H1 (cell line): ENCODE results near the gene ADAMTS8. TPM values are rescaled to one million over a fixed set of nuclear protein-coding genes. Genes with fewer than 3 reads are reported as not detected.

ENCODE experiments used
- CTCF ChIA-PET: fragments of 300-600 bp; sonication (Branson Sonifier 250); formaldehyde crosslinking; loops from one replicate; lab custom pipeline; 2021; ENCODE audit not compliant: partially characterized antibody; lab: Charles Lee
- POLR2A ChIA-PET: fragments of 300-600 bp; sonication (Branson Sonifier 250); formaldehyde crosslinking; loops from one replicate; lab custom pipeline; 2021; ENCODE audit warnings: inconsistent platforms; ENCODE audit not compliant: partially characterized antibody; lab: Charles Lee
- DNase-seq, 2 experiments: peaks; one replicate each; pipeline versions ENCODE4 v3.0.0 to v3.0.0-alpha.2; 2010 to 2022; ENCODE audit warnings: low spot score in 2 of 2, low read depth in 1 of 2, mixed read lengths in 1 of 2
- FAIRE-seq: peaks from 2 replicates; lab custom pipeline; 2011; peaks lifted over from hg19 to GRCh38; lab: Jason Lieb, UNC
- H2AFZ ChIP-seq: 2 replicates; pipeline ENCODE4 v1.8.1; 2012; ENCODE audit warnings: low read length, inconsistent platforms
- H2AK5ac ChIP-seq: 2 replicates; pipeline ENCODE4 v1.6.1; 2013; ENCODE audit warnings: low read depth, low read length
- H2BK120ac ChIP-seq: replicated peaks from 2 replicates; pipeline ENCODE3; 2013; ENCODE audit warnings: low read depth, low read length, inconsistent platforms
- H2BK12ac ChIP-seq: 2 replicates; pipeline ENCODE4 v1.6.1; 2013; ENCODE audit warnings: low read depth, low read length
- H2BK15ac ChIP-seq: 2 replicates; pipeline ENCODE4 v1.6.1; 2013; ENCODE audit warnings: low read length
- H2BK20ac ChIP-seq: 2 replicates; pipeline ENCODE4 v1.6.1; 2013; ENCODE audit warnings: low read length
- H2BK5ac ChIP-seq: 2 replicates; pipeline ENCODE4 v1.6.1; 2013; ENCODE audit warnings: low read depth, low read length
- H3K14ac ChIP-seq: 2 replicates; pipeline ENCODE4 v1.6.1; 2013; ENCODE audit warnings: inconsistent platforms; ENCODE audit not compliant: insufficient read length
- H3K18ac ChIP-seq: 2 replicates; pipeline ENCODE4 v1.6.1; 2013; ENCODE audit warnings: low read length; ENCODE audit errors: extremely low read depth
- H3K23ac ChIP-seq: 2 replicates; pipeline ENCODE4 v1.6.1; 2013; ENCODE audit warnings: inconsistent platforms; ENCODE audit not compliant: insufficient read length
- H3K23me2 ChIP-seq: 2 replicates; pipeline ENCODE4 v1.6.1; 2013; ENCODE audit warnings: low read depth, low read length
- H3K27ac ChIP-seq: 2 replicates; pipeline ENCODE4 v1.6.1; 2011; ENCODE audit warnings: low read depth, low read length, inconsistent platforms
- H3K27me3 ChIP-seq, 4 experiments: replicated peaks in 1 of 4; 1 replicate in 1 of 4; 2 replicates in 3 of 4; pipeline versions ENCODE4 v1.6.1 to v1.8.1; 2011 to 2013; ENCODE audit warnings: low read length in 3 of 4, mild to moderate bottlenecking in 3 of 4, inconsistent platforms in 2 of 4, mixed read lengths in 2 of 4, moderate library complexity in 1 of 4; ENCODE audit not compliant: control insufficient read depth in 3 of 4, insufficient read depth in 3 of 4; ENCODE audit errors: extremely low read depth in 1 of 4
- H3K36me3 ChIP-seq, 4 experiments: 2 replicates each; pipeline versions ENCODE4 v1.6.1 to v1.8.1; 2011 to 2013; ENCODE audit warnings: mild to moderate bottlenecking in 4 of 4, low read length in 3 of 4, moderate library complexity in 2 of 4, control low read depth in 1 of 4, inconsistent platforms in 1 of 4; ENCODE audit not compliant: insufficient read depth in 4 of 4, control insufficient read depth in 2 of 4
- H3K4ac ChIP-seq: replicated peaks from 2 replicates; pipeline ENCODE3; 2013; ENCODE audit warnings: low read length, low read depth, mixed read lengths, inconsistent platforms; ENCODE audit not compliant: insufficient read length
- H3K4me1 ChIP-seq, 4 experiments: replicated peaks in 1 of 4; 1 replicate in 1 of 4; 2 replicates in 3 of 4; pipeline versions ENCODE4 v1.6.1 to v1.8.1; 2011 to 2013; ENCODE audit warnings: low read length in 3 of 4, inconsistent platforms in 2 of 4, mixed read lengths in 1 of 4; ENCODE audit not compliant: insufficient read depth in 4 of 4, control insufficient read depth in 3 of 4
- H3K4me2 ChIP-seq, 2 experiments: 2 replicates each; pipeline versions ENCODE4 v1.6.1 to v1.8.1; 2011 to 2013; ENCODE audit warnings: low read depth in 2 of 2, low read length in 2 of 2, control low read depth in 1 of 2, inconsistent platforms in 1 of 2, mild to moderate bottlenecking in 1 of 2; ENCODE audit not compliant: insufficient read depth in 1 of 2
- H3K4me3 ChIP-seq, 4 experiments: fragments of 200-600, 300-600 bp in 1 of 4; sonication (generic), shearing (Covaris generic), sonication (Bioruptor Twin) in 1 of 4; 2 replicates each; pipeline versions ENCODE4 v1.5.1 to v1.8.1; 2011 to 2016; ENCODE audit warnings: low read length in 4 of 4, low read depth in 3 of 4, control low read depth in 2 of 4, inconsistent platforms in 2 of 4, mild to moderate bottlenecking in 2 of 4, mixed read lengths in 1 of 4, moderate library complexity in 1 of 4; ENCODE audit not compliant: insufficient read depth in 2 of 4; ENCODE audit errors: extremely low read depth in 1 of 4
- H3K56ac ChIP-seq: replicated peaks from 2 replicates; pipeline ENCODE3; 2013; ENCODE audit warnings: low read depth, mild to moderate bottlenecking, mixed read lengths, low read length, inconsistent platforms; ENCODE audit not compliant: insufficient read length
- H3K79me1 ChIP-seq: 2 replicates; pipeline ENCODE4 v1.6.1; 2013; ENCODE audit warnings: low read depth, low read length, control low read depth
- H3K79me2 ChIP-seq, 2 experiments: 2 replicates each; pipeline versions ENCODE4 v1.6.1 to v1.8.1; 2012 to 2013; ENCODE audit warnings: low read length in 2 of 2, mild to moderate bottlenecking in 2 of 2, inconsistent platforms in 1 of 2; ENCODE audit not compliant: insufficient read depth in 2 of 2, control insufficient read depth in 1 of 2
- H3K9ac ChIP-seq, 4 experiments: replicated peaks in 1 of 4; 1 replicate in 1 of 4; 2 replicates in 3 of 4; pipeline versions ENCODE4 v1.6.1 to v1.8.1; 2011 to 2013; ENCODE audit warnings: low read depth in 3 of 4, low read length in 3 of 4, control low read depth in 2 of 4, mild to moderate bottlenecking in 2 of 4, moderate library complexity in 2 of 4, inconsistent platforms in 1 of 4; ENCODE audit errors: extremely low read depth in 1 of 4
- H3K9me3 ChIP-seq, 2 experiments: 2 replicates each; pipeline versions ENCODE4 v1.6.1 to v1.8.1; 2012 to 2013; ENCODE audit warnings: mild to moderate bottlenecking in 2 of 2, moderate library complexity in 2 of 2, control low read depth in 1 of 2, inconsistent platforms in 1 of 2, low read depth in 1 of 2, low read length in 1 of 2, mixed read lengths in 1 of 2; ENCODE audit not compliant: insufficient read depth in 2 of 2
- H4K20me1 ChIP-seq, 2 experiments: replicated peaks in 1 of 2; 2 replicates each; pipeline versions ENCODE3 to v1.8.1; 2011 to 2013; ENCODE audit warnings: inconsistent platforms in 2 of 2, low read length in 2 of 2, mild to moderate bottlenecking in 1 of 2; ENCODE audit not compliant: insufficient read depth in 2 of 2, control insufficient read depth in 1 of 2
- H4K5ac ChIP-seq: 2 replicates; pipeline ENCODE4 v1.6.1; 2013; ENCODE audit warnings: low read length, low read depth, mixed read lengths, inconsistent platforms; ENCODE audit not compliant: insufficient read length
- H4K8ac ChIP-seq: 2 replicates; pipeline ENCODE4 v1.8.0; 2013; ENCODE audit warnings: mild to moderate bottlenecking, moderate library complexity, low read length, inconsistent platforms; ENCODE audit not compliant: insufficient read depth; ENCODE audit errors: extremely low read depth
- H4K91ac ChIP-seq: replicated peaks from 2 replicates; pipeline ENCODE3; 2013; ENCODE audit warnings: low read length, mixed read lengths, inconsistent platforms; ENCODE audit not compliant: insufficient read length
- BRCA1 ChIP-seq: IDR thresholded peaks from 2 replicates; pipeline ENCODE4 v1.6.1; 2012; ENCODE audit warnings: low read depth, low read length, improper control_type of control experiment
- EP300 ChIP-seq, 2 experiments: IDR thresholded peaks; 1 replicate in 1 of 2; 2 replicates in 1 of 2; pipeline ENCODE4 v1.6.1; 2011 to 2012; ENCODE audit warnings: low read depth in 2 of 2, low read length in 2 of 2, mild to moderate bottlenecking in 2 of 2, borderline replicate concordance in 1 of 2, inconsistent platforms in 1 of 2, moderate library complexity in 1 of 2
- FOSL1 ChIP-seq: IDR thresholded peaks from 2 replicates; pipeline ENCODE4 v1.6.1; 2011; ENCODE audit warnings: mild to moderate bottlenecking, low read depth, low read length, moderate library complexity; ENCODE audit not compliant: insufficient read depth
- HDAC2 ChIP-seq, 2 experiments: fragments of 300-600 bp in 1 of 2; sonication (generic) in 1 of 2; IDR thresholded peaks; 2 replicates each; pipeline ENCODE4 v1.6.1; 2011 to 2012; ENCODE audit warnings: low read depth in 2 of 2, low read length in 2 of 2, mild to moderate bottlenecking in 2 of 2, moderate library complexity in 2 of 2, borderline replicate concordance in 1 of 2, inconsistent platforms in 1 of 2
- MAX ChIP-seq: IDR thresholded peaks from 2 replicates; pipeline ENCODE4 v1.6.1; 2012; ENCODE audit warnings: inconsistent platforms
- NANOG ChIP-seq: IDR thresholded peaks from 2 replicates; pipeline ENCODE4 v1.6.1; 2011; ENCODE audit warnings: low read length, low read depth, mild to moderate bottlenecking, inconsistent platforms; ENCODE audit not compliant: insufficient read depth, poor library complexity, severe bottlenecking
- PHF8 ChIP-seq: fragments of 200-600 bp; sonication (generic); conservative IDR thresholded peaks from 2 replicates; pipeline ENCODE4 v1.7.1; 2012; ENCODE audit warnings: low read depth, mild to moderate bottlenecking, inconsistent platforms, low read length, moderate library complexity
- POLR2AphosphoS5 ChIP-seq: IDR thresholded peaks from 2 replicates; pipeline ENCODE4 v1.6.1; 2011; ENCODE audit warnings: low read depth, low read length
- POU5F1 ChIP-seq: IDR thresholded peaks from 2 replicates; pipeline ENCODE4 v1.6.1; 2011; ENCODE audit warnings: low read depth, mild to moderate bottlenecking, low read length, moderate library complexity
- SP1 ChIP-seq: IDR thresholded peaks from 2 replicates; pipeline ENCODE4 v1.6.1; 2011; ENCODE audit warnings: low read depth, low read length
- TCF12 ChIP-seq: IDR thresholded peaks from 2 replicates; pipeline ENCODE4 v1.6.1; 2011; ENCODE audit warnings: low read depth, mild to moderate bottlenecking, low read length
- WGBS, 2 experiments: shearing (Covaris generic) in 1 of 2; methylation state at CpG; one replicate each; pipeline versions ENCODE4 v1.1.6 to v1.1.7; 2013 to 2015; ENCODE audit warnings: low lambda C conversion rate in 2 of 2, mixed read lengths in 2 of 2, inconsistent platforms in 1 of 2, low coverage in 1 of 2, missing lambda C conversion rate in 1 of 2; ENCODE audit not compliant: insufficient replicate concordance in 2 of 2, insufficient coverage in 1 of 2, insufficient read length in 1 of 2; ENCODE audit errors: extremely low coverage in 1 of 2, missing lambda C conversion rate in 1 of 2; 5-methylcytosine and 5-hydroxymethylcytosine counted together
- polyA plus RNA-seq, 7 experiments: library from polyadenylated mRNA; depleted of rRNA in 3 of 7; stranded (reverse) in 5 of 7; unstranded in 2 of 7; fragments of >200 nt in 5 of 7; fragments of 200-250 nt in 2 of 7; gene quantifications; 1 replicate in 5 of 7; 2 replicates in 1 of 7; 4 replicates in 1 of 7; pipeline versions ENCODE4 v1.2.1 to v1.2.3, GENCODE V29; 2011 to 2013; ENCODE audit warnings: missing spikeins in 2 of 7, mixed read lengths in 2 of 7
- total RNA-seq: library from RNA; stranded (reverse); fragmentation: NEBNext Ultra II Directional; extraction: Animal tissue kit (Norgen Biotek cat#: 25700); gene quantifications from 2 replicates; pipeline ENCODE4 v1.2.1, GENCODE V29; 2021

Gene ADAMTS8
- total and polyA plus RNA-seq, 2 of the 8 experiments (the other 6 are each of a cell fraction or from before 2014, with no cell fraction given): 9.3 to 16.6 TPM

GRCh38 chr11:130403967-130404366 is 24.4 kb downstream of the ADAMTS8 start:
- Histone ChIP-seq H3K56ac (no peak overlapping the region), H3K23me2 (no peaks in the 10 kb centered on the region), H3K9me3 (no peaks in the 10 kb centered on the region), H3K23ac (no peak overlapping the region), H2BK120ac (peak overlapping the region; percentile 93), H2BK12ac (peak overlapping the region; percentile 97), H3K9ac (peak overlapping the region in 1 of 4 experiments; percentile 26; a peak in 2 of 7 replicates), H4K20me1 (no peaks in the 10 kb centered on the region), H2AFZ (no peak overlapping the region), H3K14ac (no peak overlapping the region), H3K36me3 (0 out of 8 replicates have a peak, but pooled peaks cover 0 to 3% (median under 1%) of the 10 kb centered on the region in 4 experiments), H3K79me1 (no peaks in the 10 kb centered on the region), H3K27me3 (no peaks in the 10 kb centered on the region; a peak in 1 of 7 replicates), H2BK20ac (peak overlapping the region; percentile 82), H2BK5ac (peak overlapping the region; percentile 97), H4K91ac (peak overlapping the region; percentile 97), H3K18ac (peak overlapping the region; percentile 56; the same call in 1 of the 2 replicates), H3K4ac (peak overlapping the region; percentile 15), H4K5ac (no peak overlapping the region), H3K79me2 (no peaks in the 10 kb centered on the region), H2AK5ac (peak overlapping the region; percentile 85), H3K27ac (peak overlapping the region; percentile 87), H2BK15ac (no peak overlapping the region), H3K4me1 (peaks cover 9 to 24% (median 13%) of the 10 kb centered on the region in 4 experiments), H4K8ac (no peak overlapping the region), H3K4me3 (peak overlapping the region in 2 of 4 experiments; percentile 1 to 22; a peak in 1 of 8 replicates), H3K4me2 (peak overlapping the region; percentile 19 to 32; a peak in 3 of 4 replicates)
- peak; percentile 88 for FAIRE-seq
- peak; percentile 56 to 65 for DNase-seq
- ChIA-PET CTCF (interaction anchor here (0.7 to 2.2 kb wide), 8 partner anchors 9 to 191 kb away, joined by 3 to 5 read pairs (median 3); no protein-coding TSS in a partner anchor), POLR2A (interaction anchor here (0.8 to 4.3 kb wide), 10 partner anchors 9 to 107 kb away, joined by 3 to 26 read pairs (median 4); no protein-coding TSS in a partner anchor)
- 18% methylated on average over 3 of the region's 3 CpGs; no CpG with 5 or more reads in 1 of the 2 experiments for WGBS, 2 experiments
- TF ChIP-seq SP1 (peak; percentile 80), MAX (no peak; the same call in none of the 2 replicates), NANOG (no peak), POU5F1 (0 out of 2 replicates have a peak, but pooled peaks have one; percentile 49), TCF12 (peak; percentile 100), EP300 (IDR thresholded peaks at IDR 0.05; ENCODE audit: borderline replicate concordance in 1 of 2, low read depth in 2 of 2, low read length in 2 of 2) (peak in 1 of 2 experiments; percentile 95; a peak in 1 of 3 replicates), HDAC2 (IDR thresholded peaks at IDR 0.05; ENCODE audit: borderline replicate concordance in 1 of 2, low read depth in 2 of 2, low read length in 2 of 2) (0 out of 4 replicates have a peak, but pooled peaks of 1 of the 2 experiments have one; percentile 66), PHF8 (no peak), BRCA1 (no peak), FOSL1 (no peak), POLR2AphosphoS5 (peak; percentile 64)
